Astrocyte of the spinal cord (primary cell): ENCODE data around the gene FETUB.
"Not testable (repeated sequence)": the region's sequence is repeated elsewhere in the genome, so short reads cannot be mapped to it uniquely, and the experiment has no call there.

Source experiments
- DNase-seq: peaks from one replicate; pipeline ENCODE4 v3.0.0; 2011; ENCODE audit warnings: low read depth, low spot score
- H3K4me3 ChIP-seq: 2 replicates; pipeline ENCODE4 v1.5.1; 2011; ENCODE audit warnings: low read depth, mild to moderate bottlenecking, low read length, moderate library complexity
- in situ Hi-C: cut with HindIII; loops from 2 replicates; pipeline ENCODE4 v1.10.0; 2017; ENCODE audit warnings: low sequenced_read_pairs
- TF ChIP-seq, protein P1 (sequence below): IDR thresholded peaks from 2 replicates; pipeline ENCODE4 v1.5.1; 2012; ENCODE audit warnings: low read depth, mild to moderate bottlenecking, low read length, inconsistent platforms

Gene FETUB

GRCh38 chr3:186696522-186696921 lies 56.3 kb downstream of the FETUB start:
- TF ChIP-seq, protein P1, sequence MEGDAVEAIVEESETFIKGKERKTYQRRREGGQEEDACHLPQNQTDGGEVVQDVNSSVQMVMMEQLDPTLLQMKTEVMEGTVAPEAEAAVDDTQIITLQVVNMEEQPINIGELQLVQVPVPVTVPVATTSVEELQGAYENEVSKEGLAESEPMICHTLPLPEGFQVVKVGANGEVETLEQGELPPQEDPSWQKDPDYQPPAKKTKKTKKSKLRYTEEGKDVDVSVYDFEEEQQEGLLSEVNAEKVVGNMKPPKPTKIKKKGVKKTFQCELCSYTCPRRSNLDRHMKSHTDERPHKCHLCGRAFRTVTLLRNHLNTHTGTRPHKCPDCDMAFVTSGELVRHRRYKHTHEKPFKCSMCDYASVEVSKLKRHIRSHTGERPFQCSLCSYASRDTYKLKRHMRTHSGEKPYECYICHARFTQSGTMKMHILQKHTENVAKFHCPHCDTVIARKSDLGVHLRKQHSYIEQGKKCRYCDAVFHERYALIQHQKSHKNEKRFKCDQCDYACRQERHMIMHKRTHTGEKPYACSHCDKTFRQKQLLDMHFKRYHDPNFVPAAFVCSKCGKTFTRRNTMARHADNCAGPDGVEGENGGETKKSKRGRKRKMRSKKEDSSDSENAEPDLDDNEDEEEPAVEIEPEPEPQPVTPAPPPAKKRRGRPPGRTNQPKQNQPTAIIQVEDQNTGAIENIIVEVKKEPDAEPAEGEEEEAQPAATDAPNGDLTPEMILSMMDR: no peak
- no peak for DNase-seq
- in situ Hi-C loops: no loop called here
- no peak overlapping the region for H3K4me3 ChIP-seq

GRCh38 chr3:186697510-186697909 lies 57.3 kb downstream of the FETUB start:
- no peak overlapping the region for H3K4me3 ChIP-seq
- TF ChIP-seq, protein P1: no peak
- DNase-seq: no peak
- in situ Hi-C loops: no loop called here

DNA sequence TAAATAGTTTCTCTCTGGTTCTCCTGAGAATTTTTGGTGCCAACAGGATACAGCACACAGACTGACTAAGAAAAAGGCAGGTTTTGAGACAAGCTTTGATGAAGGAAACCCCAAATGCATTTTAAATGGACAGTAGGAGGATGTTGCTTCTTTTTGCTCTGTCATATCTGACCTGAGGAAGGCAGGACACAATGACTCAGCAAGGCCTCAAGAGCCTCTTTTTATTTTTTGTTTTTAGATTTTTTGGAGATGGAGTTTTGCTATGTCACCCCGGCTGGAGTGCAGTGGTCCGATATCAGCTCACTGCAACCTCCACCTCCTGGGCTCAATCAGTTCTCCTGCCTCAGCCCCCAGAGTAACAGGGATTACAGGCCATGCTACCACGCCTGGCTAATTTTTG lies 60.1 kb downstream of the FETUB start:
- no peak for DNase-seq
- in situ Hi-C loops: no loop called here
- TF ChIP-seq, protein P1: no peak
- H3K4me3 ChIP-seq: no peak overlapping the region

DNA sequence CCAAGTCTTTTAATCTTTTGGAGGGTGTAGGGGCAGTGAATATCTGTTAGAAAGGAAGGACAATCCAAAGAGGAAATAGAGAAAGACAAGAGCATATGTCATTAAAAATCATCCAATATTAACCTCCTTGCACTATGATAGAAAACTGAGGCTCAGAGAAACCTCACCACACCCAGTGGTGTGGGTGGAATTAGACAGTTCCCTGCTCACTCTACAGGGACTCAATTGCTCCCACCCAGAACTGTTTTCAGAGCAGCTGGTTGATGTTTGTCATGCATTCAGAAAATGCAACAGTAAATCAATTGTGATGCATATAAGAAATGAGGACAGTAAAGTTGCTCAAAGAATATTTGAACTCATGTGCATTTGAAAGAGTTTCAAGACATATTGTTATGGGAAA lies 62.3 kb downstream of the FETUB start:
- DNase-seq, in situ Hi-C loops, H3K4me3 ChIP-seq: not testable (repeated sequence)
